MM.1S (cell line): ENCODE data around the gene BMF.

Source experiments
- DNase-seq: peaks from one replicate; pipeline ENCODE4 v3.0.0-alpha.2; 2015
- H2AFZ ChIP-seq: fragments of 300-600 bp; sonication (generic); 2 replicates; pipeline ENCODE4 v1.6.0; 2016; ENCODE audit warnings: antibody characterized with exemption, low read length
- H3F3A ChIP-seq: fragments of 300-600 bp; sonication (generic); 2 replicates; pipeline ENCODE4 v1.6.1; 2016; ENCODE audit warnings: mild to moderate bottlenecking, antibody characterized with exemption, low read length, moderate library complexity, mixed read lengths; ENCODE audit not compliant: insufficient read depth
- H3K27ac ChIP-seq: fragments of 300-600 bp; sonication (generic); 2 replicates; pipeline ENCODE4 v1.5.1; 2016; ENCODE audit warnings: mild to moderate bottlenecking, low read length
- H3K27me3 ChIP-seq: fragments of 300-600 bp; sonication (generic); replicated peaks from 2 replicates; pipeline ENCODE4 v1.6.0; 2016; ENCODE audit warnings: low read length; ENCODE audit not compliant: insufficient read depth
- H3K36me3 ChIP-seq: fragments of 300-600 bp; sonication (generic); replicated peaks from 2 replicates; pipeline ENCODE4 v1.6.1; 2016; ENCODE audit warnings: mild to moderate bottlenecking, low read length, mixed read lengths; ENCODE audit not compliant: insufficient read depth
- H3K4me1 ChIP-seq: fragments of 300-600 bp; sonication (generic); 2 replicates; pipeline ENCODE4 v1.6.1; 2016; ENCODE audit warnings: low read length, mixed read lengths
- H3K4me2 ChIP-seq: fragments of 300-600 bp; sonication (generic); 2 replicates; pipeline ENCODE4 v1.6.0; 2016; ENCODE audit warnings: low read depth, low read length
- H3K4me3 ChIP-seq: fragments of 300-600 bp; sonication (generic); 2 replicates; pipeline ENCODE4 v1.5.1; 2016; ENCODE audit warnings: low read length, mixed read lengths
- H3K79me2 ChIP-seq: fragments of 300-600 bp; sonication (generic); 2 replicates; pipeline ENCODE4 v1.6.1; 2016; ENCODE audit warnings: mixed run types, low read length, mixed read lengths
- H3K9ac ChIP-seq: fragments of 300-600 bp; sonication (generic); 2 replicates; pipeline ENCODE4 v1.6.1; 2016; ENCODE audit warnings: low read length, mixed read lengths
- H3K9me2 ChIP-seq: fragments of 300-600 bp; sonication (generic); replicated peaks from 2 replicates; pipeline ENCODE4 v1.6.1; 2016; ENCODE audit warnings: mild to moderate bottlenecking, low read length, mixed read lengths; ENCODE audit not compliant: insufficient read depth
- H3K9me3 ChIP-seq: fragments of 300-600 bp; sonication (generic); replicated peaks from 2 replicates; pipeline ENCODE4 v1.6.1; 2016; ENCODE audit warnings: mild to moderate bottlenecking, low read length, mixed read lengths; ENCODE audit not compliant: insufficient read depth
- H4K20me1 ChIP-seq: fragments of 300-600 bp; sonication (generic); 2 replicates; pipeline ENCODE4 v1.6.1; 2016; ENCODE audit warnings: mild to moderate bottlenecking, low read length, moderate library complexity, mixed read lengths; ENCODE audit not compliant: insufficient read depth
- EZH2 ChIP-seq: fragments of 300-600 bp; sonication (generic); optimal IDR thresholded peaks from 2 replicates; pipeline ENCODE3; 2017; ENCODE audit warnings: low read depth, mild to moderate bottlenecking, antibody characterized with exemption, low read length, mixed read lengths
- EZH2phosphoT487 ChIP-seq: fragments of 300-600 bp; sonication (generic); IDR thresholded peaks from 2 replicates; pipeline ENCODE4 v1.6.1; 2018; ENCODE audit warnings: antibody characterized with exemption, low read length
- TF ChIP-seq, protein P1 (sequence below): fragments of 300-600 bp; sonication (generic); IDR thresholded peaks from 2 replicates; pipeline ENCODE4 v1.5.1; 2016; ENCODE audit warnings: antibody characterized with exemption, low read length, mixed read lengths

Gene BMF

GRCh38 chr15:40065166-40065565 is 43.5 kb downstream of the BMF start:
- peak overlapping the region; percentile 88 for H3K27ac ChIP-seq
- H3K9ac ChIP-seq = peak overlapping the region; percentile 34
- peaks cover 29% of the 10 kb centered on the region for H3K4me1 ChIP-seq

GRCh38 chr15:40064231-40064894 is 44.3 kb downstream of the BMF start:
- peaks cover 32% of the 10 kb centered on the region for H3K4me1 ChIP-seq
- H3K9ac ChIP-seq = peak overlapping the region; percentile 34
- no peaks in the 10 kb centered on the region for H4K20me1 ChIP-seq

More at GRCh38 chr15:40065166-40065565, 43.5 kb downstream of the BMF start:
- Histone ChIP-seq H3K4me3 (no peak overlapping the region), H2AFZ (peak overlapping the region; percentile 50; the same call in 1 of the 2 replicates), H4K20me1 (no peaks in the 10 kb centered on the region), H3K4me2 (peak overlapping the region; percentile 32; the same call in 1 of the 2 replicates), H3K27me3 (no peaks in the 10 kb centered on the region), H3K9me2 (no peaks in the 10 kb centered on the region), H3K36me3 (no peaks in the 10 kb centered on the region), H3F3A (peaks cover 16% of the 10 kb centered on the region), H3K9me3 (no peaks in the 10 kb centered on the region), H3K79me2 (no peaks in the 10 kb centered on the region)
- TF ChIP-seq, protein P1, sequence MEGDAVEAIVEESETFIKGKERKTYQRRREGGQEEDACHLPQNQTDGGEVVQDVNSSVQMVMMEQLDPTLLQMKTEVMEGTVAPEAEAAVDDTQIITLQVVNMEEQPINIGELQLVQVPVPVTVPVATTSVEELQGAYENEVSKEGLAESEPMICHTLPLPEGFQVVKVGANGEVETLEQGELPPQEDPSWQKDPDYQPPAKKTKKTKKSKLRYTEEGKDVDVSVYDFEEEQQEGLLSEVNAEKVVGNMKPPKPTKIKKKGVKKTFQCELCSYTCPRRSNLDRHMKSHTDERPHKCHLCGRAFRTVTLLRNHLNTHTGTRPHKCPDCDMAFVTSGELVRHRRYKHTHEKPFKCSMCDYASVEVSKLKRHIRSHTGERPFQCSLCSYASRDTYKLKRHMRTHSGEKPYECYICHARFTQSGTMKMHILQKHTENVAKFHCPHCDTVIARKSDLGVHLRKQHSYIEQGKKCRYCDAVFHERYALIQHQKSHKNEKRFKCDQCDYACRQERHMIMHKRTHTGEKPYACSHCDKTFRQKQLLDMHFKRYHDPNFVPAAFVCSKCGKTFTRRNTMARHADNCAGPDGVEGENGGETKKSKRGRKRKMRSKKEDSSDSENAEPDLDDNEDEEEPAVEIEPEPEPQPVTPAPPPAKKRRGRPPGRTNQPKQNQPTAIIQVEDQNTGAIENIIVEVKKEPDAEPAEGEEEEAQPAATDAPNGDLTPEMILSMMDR = no peak
- TF ChIP-seq EZH2 (no peak), EZH2phosphoT487 (no peak)
- no peak for DNase-seq

DNA sequence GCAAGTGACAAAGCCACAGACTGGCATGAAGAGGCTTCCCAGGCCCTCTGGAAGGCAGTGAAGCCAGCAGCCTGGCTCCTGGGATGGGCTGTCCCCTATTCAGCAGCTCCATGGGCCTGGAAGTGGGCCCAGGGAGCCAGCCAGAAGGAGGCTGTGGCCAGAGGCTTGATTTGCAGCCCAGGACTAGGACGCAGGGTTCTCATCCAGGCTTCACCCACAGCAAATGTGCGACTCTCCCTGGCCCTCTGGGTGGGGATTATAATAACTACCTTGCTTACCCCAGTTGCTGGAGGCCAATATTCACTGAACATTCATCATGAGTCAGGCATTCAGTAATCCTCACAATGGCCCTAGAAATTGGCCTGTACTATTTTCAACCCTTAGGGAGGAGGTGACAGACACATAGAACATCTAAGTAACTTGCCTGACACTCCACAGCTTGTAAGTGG is 45.1 kb downstream of the BMF start:
- peaks cover 39% of the 10 kb centered on the region for H3K4me1 ChIP-seq
- H2AFZ ChIP-seq = no peak overlapping the region

More at GRCh38 chr15:40064231-40064894, 44.3 kb downstream of the BMF start:
- H2AFZ ChIP-seq = peak overlapping the region; percentile 50; the same call in 1 of the 2 replicates
- no peaks in the 10 kb centered on the region for H3K27me3 ChIP-seq
- peak; percentile 77 for DNase-seq
- H3K4me2 ChIP-seq = peak overlapping the region; percentile 32
- no peaks in the 10 kb centered on the region for H3K9me3 ChIP-seq
- peak overlapping the region; percentile 88 for H3K27ac ChIP-seq
- no peaks in the 10 kb centered on the region for H3K36me3 ChIP-seq
- peaks cover 16% of the 10 kb centered on the region for H3F3A ChIP-seq
- no peak overlapping the region for H3K4me3 ChIP-seq
- no peaks in the 10 kb centered on the region for H3K9me2 ChIP-seq
- TF ChIP-seq EZH2 (no peak), EZH2phosphoT487 (no peak)
- TF ChIP-seq, protein P1 = no peak
- H3K79me2 ChIP-seq = no peaks in the 10 kb centered on the region

More for the DNA sequence above, 45.1 kb downstream of the BMF start:
- Histone ChIP-seq H3K27me3 (no peaks in the 10 kb centered on the region), H3K4me3 (no peak overlapping the region), H3K9me2 (no peaks in the 10 kb centered on the region), H3K9ac (peak overlapping the region; percentile 17; the same call in 1 of the 2 replicates), H3K27ac (peak overlapping the region; percentile 88), H3K4me2 (no peak overlapping the region), H3F3A (peaks cover 22% of the 10 kb centered on the region), H3K36me3 (no peaks in the 10 kb centered on the region), H3K79me2 (no peaks in the 10 kb centered on the region), H3K9me3 (no peaks in the 10 kb centered on the region), H4K20me1 (no peaks in the 10 kb centered on the region)
- no peak for DNase-seq
- TF ChIP-seq EZH2phosphoT487 (no peak), EZH2 (no peak)
- TF ChIP-seq, protein P1 = no peak
